ENCODE results near the gene DEGS2.
"Not testable (repeated sequence)": the region's sequence is repeated elsewhere in the genome, so short reads cannot be mapped to it uniquely, and the experiment has no call there.

GRCh38 chr14:100180671-100181070, 21.2 kb upstream of the DEGS2 start:
- not testable (repeated sequence) for TF ChIP-seq ZNF302 (CRISPR knock-in tag; IDR thresholded peaks at IDR 0.05); CTCF (IDR thresholded peaks at IDR 0.05); CHD4 (IDR thresholded peaks at IDR 0.05; ENCODE audit: borderline replicate concordance); EP300 (IDR thresholded peaks at IDR 0.05); POLR2A (IDR thresholded peaks at IDR 0.05; ENCODE audit: low read length)

All from A549 (cell line).